Fibroblast of pulmonary artery (primary cell): ENCODE measurements around the gene PRKCH.

Experiments
- DNase-seq: peaks from one replicate; pipeline ENCODE4 v3.0.0-alpha.2; 2010; ENCODE audit warnings: low read depth
- H3K4me3 ChIP-seq: replicated peaks from 2 replicates; pipeline ENCODE4 v1.5.1; 2011; ENCODE audit warnings: low read depth, mild to moderate bottlenecking, control low read depth, low read length, moderate library complexity
- CTCF ChIP-seq: IDR thresholded peaks from 2 replicates; pipeline ENCODE4 v1.5.1; 2011; ENCODE audit warnings: mild to moderate bottlenecking, control low read depth, low read length, inconsistent platforms; ENCODE audit errors: missing control alignments

PRKCH gene

GRCh38 chr14:61531465-61532122 is 210.2 kb downstream of the PRKCH start:
- H3K4me3 ChIP-seq, result no peak overlapping the region
- TF ChIP-seq CTCF, result no peak
- no peak for DNase-seq

- no peak for DNase-seq
- no peak overlapping the region for H3K4me3 ChIP-seq
- no peak for TF ChIP-seq CTCF
Measured at GRCh38 chr14:61532123-61532505, 210.7 kb downstream of the PRKCH start.

GRCh38 chr14:61532763-61533162 is 211.4 kb downstream of the PRKCH start:
- TF ChIP-seq CTCF, result no peak
- H3K4me3 ChIP-seq, result no peak overlapping the region
- no peak for DNase-seq

- no peak for DNase-seq
- no peak overlapping the region for H3K4me3 ChIP-seq
- no peak for TF ChIP-seq CTCF
Measured at GRCh38 chr14:61533513-61534255, 212.3 kb downstream of the PRKCH start.

GRCh38 chr14:61535032-61535431 is 213.7 kb downstream of the PRKCH start:
- no peak for TF ChIP-seq CTCF
- no peak overlapping the region for H3K4me3 ChIP-seq
- no peak for DNase-seq

GRCh38 chr14:61535458-61535857 is 214.1 kb downstream of the PRKCH start:
- no peak for TF ChIP-seq CTCF
- no peak for DNase-seq

More at GRCh38 chr14:61535458-61535857, 214.1 kb downstream of the PRKCH start:
- no peak overlapping the region for H3K4me3 ChIP-seq
